AG08395 (cell line): ENCODE results near the gene SPON1.
"Not testable (repeated sequence)": the region's sequence is repeated elsewhere in the genome, so short reads cannot be mapped to it uniquely, and the experiment has no call there.

ENCODE experiments used
- DNase-seq: peaks from one replicate; pipeline ENCODE4 v3.0.0; 2012; ENCODE audit warnings: mixed read lengths, low spot score

The SPON1 gene

DNA sequence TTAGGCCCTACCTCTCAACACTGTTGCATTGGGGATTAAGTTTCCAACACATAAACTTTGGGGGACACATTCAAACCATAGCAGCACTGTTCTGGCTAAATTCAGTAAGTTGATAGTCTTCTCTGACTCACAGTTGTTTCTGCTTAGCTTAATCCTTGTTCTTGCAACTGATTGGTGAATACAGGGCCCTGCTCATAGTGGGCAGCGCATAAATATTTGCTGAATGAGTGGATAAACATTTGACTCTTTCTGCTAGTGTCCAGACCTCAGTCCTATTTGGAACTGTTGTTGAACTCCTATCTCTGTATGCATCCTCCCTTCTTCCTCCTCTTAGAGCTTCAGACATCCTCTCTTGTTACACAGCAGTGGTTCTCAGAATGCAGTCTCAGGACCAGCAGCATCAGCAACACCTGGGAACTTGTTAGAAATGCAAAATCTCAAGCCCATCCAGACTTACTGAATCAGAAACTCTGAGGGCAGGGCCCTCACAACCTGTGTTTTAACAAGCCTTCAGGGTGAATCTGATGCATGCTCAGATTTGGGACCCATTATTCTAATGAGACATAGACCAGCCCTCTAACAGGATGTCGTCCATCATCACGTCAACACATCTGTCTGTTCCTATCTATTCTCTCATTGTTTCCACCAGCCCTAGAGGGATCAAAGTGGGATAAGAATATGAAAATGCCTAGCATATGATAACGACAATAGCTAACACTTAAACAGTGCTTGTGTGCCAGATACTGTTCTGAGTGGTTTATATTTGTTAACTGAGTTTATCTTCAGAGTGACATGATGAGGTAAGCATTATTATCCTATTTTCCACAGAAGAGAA, 22.3 kb downstream of the SPON1 start:
- peak; percentile 91 for DNase-seq

- DNase-seq: not testable (repeated sequence)
Observed at GRCh38 chr11:13986695-13987094, 24.2 kb downstream of the SPON1 start.

DNA sequence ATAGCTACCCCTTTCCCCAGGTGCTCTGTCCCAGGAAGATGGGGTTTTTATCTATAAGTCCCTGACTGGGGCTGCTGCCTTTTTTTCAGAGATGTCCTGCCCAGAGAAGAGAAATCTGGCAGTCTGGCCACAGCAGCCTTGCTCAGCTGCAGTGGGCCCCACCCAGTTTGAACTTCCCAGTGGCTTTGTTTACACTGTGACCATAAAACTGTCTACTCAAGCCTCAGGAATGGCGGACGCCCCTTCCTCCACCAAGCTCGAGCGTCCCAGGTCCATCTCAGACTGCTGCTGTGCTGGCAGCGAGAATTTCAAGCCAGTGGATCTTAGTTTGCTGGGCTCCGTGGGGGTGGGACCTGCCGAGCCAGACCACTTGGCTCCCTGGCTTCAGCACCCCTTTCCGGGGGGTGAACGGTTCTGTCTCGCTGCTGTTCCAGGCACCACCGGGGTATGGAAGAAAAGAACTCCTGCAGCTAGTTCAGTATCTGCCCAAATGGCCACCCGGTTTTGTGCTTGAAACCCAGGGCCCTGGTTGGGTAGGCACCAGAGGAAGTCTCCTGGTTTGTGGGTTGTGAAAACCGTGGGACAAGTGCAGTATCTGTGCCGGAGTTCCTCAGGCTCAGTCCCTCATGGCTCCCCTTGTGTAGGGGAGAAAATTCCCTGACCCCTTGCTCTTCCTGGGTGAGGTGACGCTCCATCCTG, 29.8 kb downstream of the SPON1 start:
- DNase-seq: not testable (repeated sequence)

GRCh38 chr11:13993096-13993765, 30.7 kb downstream of the SPON1 start:
- DNase-seq: no peak

- DNase-seq: no peak
Observed at GRCh38 chr11:13997881-13998280, 35.4 kb downstream of the SPON1 start.

DNA sequence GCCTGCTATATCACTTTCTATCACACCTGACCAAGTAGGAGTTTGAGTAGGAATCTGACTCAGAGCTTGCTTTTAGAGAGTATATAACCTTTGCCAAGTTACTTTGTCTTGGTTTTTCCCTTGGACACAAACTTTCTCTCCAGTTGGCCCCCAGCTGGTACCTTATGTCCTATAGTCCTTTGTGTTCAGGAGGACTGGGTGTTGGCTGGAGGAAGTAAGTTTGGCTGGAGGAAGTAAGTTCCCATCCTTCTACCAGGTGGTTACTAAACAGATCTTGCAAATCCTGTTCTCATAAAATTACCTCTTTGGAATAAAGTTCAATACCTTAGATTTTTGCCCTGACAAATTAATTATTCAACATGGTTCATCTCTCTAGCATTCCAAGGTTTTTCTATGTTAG, 37.2 kb downstream of the SPON1 start:
- no peak for DNase-seq

DNA sequence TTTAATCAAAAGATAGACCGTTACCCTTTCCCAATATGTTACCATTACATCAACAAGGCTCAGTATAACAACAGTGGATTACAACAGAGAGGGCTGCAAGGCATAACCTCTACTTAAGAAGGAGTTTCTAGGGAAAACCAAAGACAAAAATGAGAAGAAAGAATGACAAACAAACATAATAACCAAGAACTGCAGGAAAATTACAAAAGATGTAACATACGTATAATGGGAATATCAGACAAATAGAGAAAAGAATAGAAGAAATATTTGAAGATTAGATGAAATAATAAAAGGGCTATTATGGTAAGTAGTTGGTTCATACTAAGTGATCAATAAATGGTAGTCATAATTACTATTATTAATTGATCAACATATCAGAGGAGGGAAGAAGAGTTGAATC, 39.1 kb downstream of the SPON1 start:
- DNase-seq: no peak

- no peak for DNase-seq
Observed at GRCh38 chr11:14007566-14007965, 45.0 kb downstream of the SPON1 start.

GRCh38 chr11:14010665-14011064, 48.1 kb downstream of the SPON1 start:
- no peak for DNase-seq

GRCh38 chr11:14012846-14013245, 50.3 kb downstream of the SPON1 start:
- DNase-seq: peak; percentile 62

- peak; percentile 35 for DNase-seq
Observed at GRCh38 chr11:14015711-14016110, 53.2 kb downstream of the SPON1 start.

- DNase-seq: no peak
Observed at GRCh38 chr11:14018441-14018840, 55.9 kb downstream of the SPON1 start.

GRCh38 chr11:14021738-14022137, 59.2 kb downstream of the SPON1 start:
- DNase-seq: no peak

DNA sequence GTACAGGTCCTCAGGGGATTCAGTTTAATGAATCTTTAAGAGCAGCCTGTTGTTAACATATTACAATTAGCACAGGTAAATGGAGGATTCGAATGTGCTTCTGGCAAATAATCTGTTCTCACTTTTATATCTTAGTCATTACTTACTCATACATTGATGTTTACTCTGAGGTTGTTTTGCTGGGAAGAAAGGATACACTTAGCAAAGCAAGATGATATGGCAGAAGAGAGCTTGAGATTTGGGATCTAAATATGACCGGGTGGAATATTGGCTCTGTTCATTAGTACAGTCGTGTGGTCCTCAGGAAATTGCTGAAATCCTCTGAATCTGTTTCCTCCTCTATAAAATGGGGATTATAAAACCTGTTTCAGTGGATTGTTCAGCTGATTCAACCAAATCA, 59.7 kb downstream of the SPON1 start:
- DNase-seq: no peak

DNA sequence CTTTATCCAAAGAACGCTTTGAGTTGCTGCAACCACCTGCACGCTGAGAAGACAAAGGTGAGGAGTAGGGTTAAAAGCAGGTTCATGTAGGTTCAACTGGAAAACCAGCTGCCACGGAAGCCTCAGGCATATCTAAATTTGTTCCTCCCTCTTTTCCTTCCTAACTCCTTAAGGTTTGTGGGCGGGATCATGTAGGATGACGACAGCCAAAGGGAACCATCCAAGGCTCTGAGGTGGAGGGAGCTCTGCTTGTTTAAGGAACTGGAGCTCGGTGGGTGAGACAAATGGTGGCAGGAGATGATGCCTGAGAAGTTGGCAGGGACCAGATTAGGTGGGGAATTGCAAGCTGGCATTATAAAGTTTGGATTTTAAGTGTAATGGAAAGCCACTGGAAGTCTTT, 60.3 kb downstream of the SPON1 start:
- DNase-seq: no peak

- no peak for DNase-seq
Observed at GRCh38 chr11:14026961-14027360, 64.4 kb downstream of the SPON1 start.

GRCh38 chr11:14027525-14027924, 65.0 kb downstream of the SPON1 start:
- no peak for DNase-seq

GRCh38 chr11:14029440-14029839, 66.9 kb downstream of the SPON1 start:
- no peak for DNase-seq

- peak; percentile 33 for DNase-seq
Observed at GRCh38 chr11:14029971-14030920, 67.7 kb downstream of the SPON1 start.

DNA sequence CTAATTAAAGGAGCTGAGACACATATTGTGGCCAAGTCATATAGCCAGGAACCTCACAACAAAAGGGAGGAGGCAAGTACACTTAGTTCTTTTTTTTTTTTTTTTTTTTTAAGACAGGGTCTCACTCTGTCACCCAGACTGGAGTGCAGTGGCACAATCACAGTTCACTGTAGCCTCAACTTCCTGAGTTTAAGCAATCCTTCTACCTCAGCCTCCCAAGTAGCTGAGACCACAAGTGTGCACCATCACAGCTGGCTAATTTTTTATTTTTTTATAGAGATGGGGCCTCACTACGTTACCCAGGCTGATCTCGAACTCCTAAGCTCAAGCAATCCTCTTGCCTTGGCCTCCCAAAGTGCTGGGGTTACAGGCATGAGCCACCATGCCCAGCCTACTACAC, 73.0 kb downstream of the SPON1 start:
- DNase-seq: not testable (repeated sequence)

DNA sequence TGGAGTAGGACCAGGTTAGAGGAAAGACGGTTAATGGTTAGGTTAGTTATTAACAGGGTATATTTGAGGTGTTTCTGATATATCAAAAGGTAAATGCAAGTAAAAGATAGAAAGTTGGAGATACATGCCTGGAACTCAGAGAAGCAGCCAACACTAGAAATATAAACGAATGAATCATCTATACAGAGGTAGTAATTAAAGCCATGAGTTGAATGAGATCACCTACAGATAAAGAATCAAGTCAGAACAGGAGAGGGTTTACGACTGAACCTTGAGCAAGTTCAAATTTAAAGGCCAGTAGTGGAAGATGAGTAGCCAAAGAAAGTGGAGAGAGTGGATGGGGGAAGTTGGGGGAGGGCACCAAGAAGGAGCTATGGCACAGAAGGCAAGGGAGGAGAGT, 73.9 kb downstream of the SPON1 start:
- no peak for DNase-seq

GRCh38 chr11:14041040-14041439, 78.5 kb downstream of the SPON1 start:
- DNase-seq: peak; percentile 25
